ENCODE measurements around the gene ARMC7. TPM values are rescaled to one million over a fixed set of nuclear protein-coding genes. Genes with fewer than 3 reads are reported as not detected.
A peak's percentile ranks its signal among the peaks of the same experiment; 100 is the strongest.
"Not testable (repeated sequence)": the region's sequence is repeated elsewhere in the genome, so short reads cannot be mapped to it uniquely, and the experiment has no call there.

The ARMC7 gene
- total RNA-seq, 1 donor from 2014 or later, result 10.1 TPM

DNA sequence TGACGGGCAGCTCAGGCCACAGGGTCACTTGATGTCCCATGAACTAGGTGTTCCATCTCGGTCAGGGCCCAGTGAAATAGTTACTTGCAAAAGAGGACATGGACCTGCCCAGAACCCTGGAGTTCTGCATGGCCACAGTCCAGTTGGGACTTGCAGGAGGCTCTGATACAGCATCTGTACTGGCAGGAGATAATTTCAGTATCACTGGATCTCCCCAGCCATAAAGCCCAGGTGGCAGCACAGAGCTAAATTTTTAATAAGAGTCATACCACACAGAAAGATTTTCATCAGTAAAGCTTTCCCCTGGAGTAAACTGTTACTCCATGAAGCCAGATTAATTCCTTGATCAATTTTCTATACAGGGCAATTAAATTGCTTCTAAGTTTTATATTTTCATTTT lies 40.0 kb upstream of the ARMC7 start:
- no peaks in the 10 kb centered on the region for H3K9me3 Mint-ChIP-seq
- peaks cover 27% of the 10 kb centered on the region for H3K4me1 Mint-ChIP-seq (ENCODE audit: low read depth)
- intact Hi-C loops (cut with micrococcal nuclease), result no loop called here
- H3K4me3 Mint-ChIP-seq (ENCODE audit: low read depth), result no peak overlapping the region
- peaks cover 7% of the 10 kb centered on the region for H3K36me3 Mint-ChIP-seq (ENCODE audit: low read depth)
- no peak overlapping the region for H3K27ac Mint-ChIP-seq
- no peaks in the 10 kb centered on the region for H3K27me3 Mint-ChIP-seq (ENCODE audit: low read depth)
- no peak for DNase-seq (ENCODE audit: low spot score)

DNA sequence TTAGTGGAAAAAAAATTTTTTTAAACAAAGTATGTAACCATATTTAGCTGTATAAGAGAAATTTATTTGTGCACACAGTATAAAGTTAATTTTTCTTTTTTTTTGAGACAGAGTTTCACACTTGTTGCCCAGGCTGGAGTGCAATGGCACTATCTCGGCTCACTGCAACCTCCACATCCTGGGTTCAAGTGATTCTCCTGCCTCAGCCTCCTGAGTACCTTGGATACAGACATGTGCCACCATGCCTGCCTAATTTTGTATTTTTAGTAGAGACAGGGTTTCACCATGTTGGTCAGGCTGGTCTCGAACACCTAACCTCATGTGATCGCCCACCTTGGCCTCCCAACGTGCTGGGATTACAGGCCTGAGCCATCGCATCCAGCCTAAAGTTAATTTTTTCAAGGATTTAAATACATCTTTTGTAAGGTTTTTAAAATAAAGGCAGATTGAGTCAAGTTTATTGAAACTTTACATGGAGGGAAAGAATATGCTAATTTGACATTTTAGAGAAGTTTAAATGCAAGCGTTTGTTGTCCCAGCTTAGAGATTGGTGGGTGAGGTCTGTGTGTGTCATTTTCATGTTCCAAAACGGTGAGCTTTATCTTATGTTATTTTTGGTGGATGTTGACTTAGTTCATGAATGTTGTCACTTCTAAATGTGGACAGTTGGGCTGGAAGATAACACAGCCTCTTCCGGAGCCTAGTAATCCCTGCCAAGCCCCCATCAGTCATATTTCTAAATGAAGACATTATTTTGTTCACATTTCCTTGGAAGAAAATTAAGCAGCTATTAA lies 38.1 kb upstream of the ARMC7 start:
- H3K27ac Mint-ChIP-seq; H3K27me3 Mint-ChIP-seq (ENCODE audit: low read depth); intact Hi-C loops (cut with micrococcal nuclease); H3K9me3 Mint-ChIP-seq; H3K36me3 Mint-ChIP-seq (ENCODE audit: low read depth); H3K4me3 Mint-ChIP-seq (ENCODE audit: low read depth); DNase-seq (ENCODE audit: low spot score): not testable (repeated sequence)
- H3K4me1 Mint-ChIP-seq (ENCODE audit: low read depth), result peaks cover 11% of the 10 kb centered on the region

DNA sequence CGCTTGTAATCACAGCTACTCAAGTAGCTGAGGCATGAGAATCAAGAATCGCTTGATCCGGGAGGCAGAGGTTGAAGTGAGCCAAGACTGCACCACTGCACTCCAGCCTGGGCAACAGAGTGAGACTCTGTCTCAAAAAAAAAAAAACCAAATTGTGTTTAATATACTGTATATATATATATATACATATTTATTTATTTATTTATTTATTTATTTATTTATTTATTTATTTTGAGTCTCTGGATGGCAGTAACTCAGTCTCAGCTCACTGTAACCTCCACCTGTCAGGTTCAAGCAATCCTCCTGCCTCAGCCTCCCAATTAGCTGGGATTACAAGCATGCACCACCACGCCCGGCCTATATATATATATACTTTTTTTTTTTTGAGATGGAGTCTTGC lies 36.9 kb upstream of the ARMC7 start:
- H3K4me1 Mint-ChIP-seq (ENCODE audit: low read depth), result peaks cover 10% of the 10 kb centered on the region

DNA sequence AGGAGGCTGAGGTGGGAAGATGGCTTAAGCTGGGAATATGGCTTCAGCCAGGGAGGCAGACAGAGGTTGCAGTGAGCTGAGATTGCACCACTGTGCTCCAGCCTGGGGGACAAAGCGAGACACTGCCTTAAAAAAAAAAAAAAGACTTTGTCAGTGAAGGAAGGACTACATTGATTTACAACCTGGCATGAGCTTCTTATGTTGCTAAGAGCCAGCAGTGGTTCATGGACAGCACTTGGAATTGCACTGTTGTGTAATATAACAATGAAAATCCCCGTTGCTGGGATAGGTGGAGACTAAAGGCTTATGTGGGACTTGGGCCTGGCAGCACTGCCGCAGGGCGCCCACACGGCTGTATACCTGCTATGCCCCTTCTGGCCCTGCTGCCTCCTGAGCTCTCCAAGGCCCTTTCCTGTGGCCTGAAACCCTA lies 36.1 kb upstream of the ARMC7 start:
- no peak overlapping the region for H3K4me3 Mint-ChIP-seq (ENCODE audit: low read depth)
- no peaks in the 10 kb centered on the region for H3K36me3 Mint-ChIP-seq (ENCODE audit: low read depth)
- intact Hi-C loops (cut with micrococcal nuclease), result no loop called here
- H3K27ac Mint-ChIP-seq, result no peak overlapping the region
- no peak for DNase-seq (ENCODE audit: low spot score)
- peaks cover 10% of the 10 kb centered on the region for H3K4me1 Mint-ChIP-seq (ENCODE audit: low read depth)
- H3K27me3 Mint-ChIP-seq (ENCODE audit: low read depth), result no peaks in the 10 kb centered on the region
- H3K9me3 Mint-ChIP-seq, result no peaks in the 10 kb centered on the region

More for the DNA sequence above, 36.9 kb upstream of the ARMC7 start:
- intact Hi-C loops (cut with micrococcal nuclease); H3K27me3 Mint-ChIP-seq (ENCODE audit: low read depth); H3K36me3 Mint-ChIP-seq (ENCODE audit: low read depth); H3K4me3 Mint-ChIP-seq (ENCODE audit: low read depth); H3K27ac Mint-ChIP-seq; H3K9me3 Mint-ChIP-seq; DNase-seq (ENCODE audit: low spot score): not testable (repeated sequence)

DNA sequence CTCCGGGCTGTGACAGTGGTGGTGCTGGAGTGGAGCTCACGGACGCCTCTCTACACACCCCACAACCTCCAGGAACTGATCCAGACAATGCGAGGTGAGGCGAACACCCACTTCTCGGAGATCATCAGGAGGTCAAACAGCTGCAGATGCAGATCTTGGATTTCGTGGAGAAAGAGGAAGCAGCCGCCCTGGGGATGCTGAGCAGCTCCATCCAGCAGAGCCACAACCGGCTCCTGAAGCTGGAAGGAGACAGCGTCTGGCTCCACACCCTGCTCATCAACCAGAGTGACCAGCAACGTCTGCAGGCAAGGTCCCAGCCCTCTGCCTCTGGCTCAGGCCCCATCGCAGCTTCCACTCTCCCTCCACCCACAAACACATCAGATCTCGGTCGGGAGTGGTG lies 35.2 kb upstream of the ARMC7 start:
- no peak overlapping the region for H3K4me3 Mint-ChIP-seq (ENCODE audit: low read depth)
- intact Hi-C loops (cut with micrococcal nuclease), result no loop called here

DNA sequence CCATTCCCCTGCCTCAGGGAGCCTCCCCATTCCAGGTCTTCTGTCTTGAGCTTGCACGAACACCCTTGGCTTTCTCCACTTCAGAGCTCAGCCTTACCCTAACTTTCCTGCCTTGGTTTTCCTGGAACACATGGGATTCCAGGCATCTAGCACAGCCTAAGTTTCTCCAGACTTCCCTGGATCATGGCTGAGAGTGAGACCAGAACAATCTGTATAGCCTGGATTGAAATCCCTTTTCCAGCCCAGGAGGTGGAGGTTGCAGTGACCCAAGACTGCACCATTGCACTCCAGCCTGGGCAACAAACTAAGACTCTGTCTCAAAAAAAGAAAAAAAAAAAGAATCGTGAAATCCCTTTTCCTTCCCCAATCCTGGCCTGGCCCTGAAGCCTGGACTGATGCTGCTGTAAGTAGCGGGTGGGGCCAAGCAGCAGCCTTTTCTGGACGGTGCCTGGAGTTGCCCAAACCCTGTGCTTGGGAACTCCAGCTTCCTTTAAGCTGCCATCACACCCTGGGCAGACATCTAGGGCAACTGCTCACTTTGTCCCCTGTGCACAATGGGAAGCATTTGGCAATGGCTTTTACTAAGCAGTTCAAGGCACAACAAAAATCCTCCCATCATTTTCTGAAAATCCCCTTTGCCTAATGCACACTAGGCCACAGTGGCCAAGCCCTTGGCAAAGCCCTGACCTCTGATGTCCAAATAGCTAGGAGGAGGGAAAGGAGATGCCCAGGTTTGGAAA lies 34.0 kb upstream of the ARMC7 start:
- intact Hi-C loops (cut with micrococcal nuclease), result no loop called here
- no peak overlapping the region for H3K27ac Mint-ChIP-seq
- no peaks in the 10 kb centered on the region for H3K27me3 Mint-ChIP-seq (ENCODE audit: low read depth)
- H3K9me3 Mint-ChIP-seq, result no peaks in the 10 kb centered on the region
- no peak overlapping the region for H3K4me3 Mint-ChIP-seq (ENCODE audit: low read depth)
- no peaks in the 10 kb centered on the region for H3K36me3 Mint-ChIP-seq (ENCODE audit: low read depth)
- H3K4me1 Mint-ChIP-seq (ENCODE audit: low read depth), result peaks cover 7% of the 10 kb centered on the region
- no peak for DNase-seq (ENCODE audit: low spot score)

More for the DNA sequence above, 35.2 kb upstream of the ARMC7 start:
- Mint-ChIP-seq H3K27me3 (ENCODE audit: low read depth) (no peaks in the 10 kb centered on the region), H3K27ac (no peak overlapping the region), H3K9me3 (no peaks in the 10 kb centered on the region), H3K4me1 (ENCODE audit: low read depth) (peaks cover 7% of the 10 kb centered on the region), H3K36me3 (ENCODE audit: low read depth) (no peaks in the 10 kb centered on the region)
- no peak for DNase-seq (ENCODE audit: low spot score)

DNA sequence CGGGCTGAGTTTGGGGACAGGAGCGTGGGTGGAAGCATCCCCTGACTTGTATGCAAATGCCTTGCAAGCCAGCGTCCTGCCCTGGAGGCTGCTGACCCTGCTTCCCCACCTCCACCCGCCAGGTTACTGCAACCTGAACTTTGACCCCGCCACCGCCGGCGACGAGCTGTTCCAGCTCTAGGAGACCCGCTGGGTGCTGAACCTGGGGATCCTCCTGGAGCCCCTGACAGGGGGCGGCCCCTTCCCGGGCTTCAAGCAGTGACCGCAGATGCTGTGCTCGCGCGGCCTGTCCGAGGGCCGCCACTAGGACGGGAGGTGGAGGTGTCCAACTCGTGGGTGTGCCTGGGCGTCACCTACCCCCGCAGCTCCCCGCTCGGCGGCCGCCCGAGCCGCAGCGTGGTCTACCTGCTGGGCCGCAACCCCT lies 32.7 kb upstream of the ARMC7 start:
- H3K27ac Mint-ChIP-seq, result no peak overlapping the region
- peak overlapping the region; percentile 63 for H3K4me3 Mint-ChIP-seq (ENCODE audit: low read depth)
- no peaks in the 10 kb centered on the region for H3K9me3 Mint-ChIP-seq
- H3K27me3 Mint-ChIP-seq (ENCODE audit: low read depth), result no peaks in the 10 kb centered on the region
- no peak for DNase-seq (ENCODE audit: low spot score)
- intact Hi-C loops (cut with micrococcal nuclease), result no loop called here
- peaks cover 5% of the 10 kb centered on the region for H3K4me1 Mint-ChIP-seq (ENCODE audit: low read depth)
- H3K36me3 Mint-ChIP-seq (ENCODE audit: low read depth), result no peaks in the 10 kb centered on the region

DNA sequence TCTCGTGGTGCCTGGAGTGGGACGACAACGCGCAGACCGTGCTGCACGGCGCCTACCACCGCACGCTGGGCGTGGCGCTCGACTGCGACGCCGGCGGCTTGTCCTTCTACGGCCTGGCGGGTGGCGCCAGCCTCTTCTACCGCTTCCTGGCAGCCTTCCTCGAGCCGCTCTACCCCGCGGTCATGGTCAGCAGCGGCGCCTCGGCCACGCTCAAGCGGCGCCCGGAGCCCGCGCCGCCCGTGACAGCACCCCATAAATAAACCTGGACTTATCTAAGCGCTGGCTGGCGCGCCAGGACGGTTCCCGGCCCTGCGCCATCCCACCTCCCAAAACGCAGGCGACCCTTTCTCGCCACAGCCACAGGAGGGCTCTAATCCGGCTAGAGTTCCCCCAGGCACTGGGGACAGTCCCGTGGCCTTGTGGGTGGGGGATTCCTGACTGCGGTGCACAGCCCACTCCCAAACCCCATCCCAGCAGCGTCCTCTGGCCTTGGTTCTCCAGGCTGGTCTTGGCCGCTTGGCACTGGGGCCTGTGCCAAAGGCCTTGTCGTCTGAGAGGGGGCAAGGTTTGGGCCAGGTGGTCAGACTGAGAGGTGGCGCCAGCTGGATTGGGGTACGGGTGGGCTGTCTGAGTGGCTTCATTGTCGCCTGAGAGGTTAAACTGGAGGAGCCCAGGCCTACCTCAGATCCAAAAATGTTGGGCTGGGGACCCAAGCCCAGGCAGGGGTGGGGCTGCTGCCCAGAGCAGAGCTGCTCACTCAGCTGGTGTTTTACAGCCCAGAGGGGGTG lies 32.1 kb upstream of the ARMC7 start:
- Mint-ChIP-seq H3K36me3 (ENCODE audit: low read depth) (no peaks in the 10 kb centered on the region), H3K27ac (no peak overlapping the region), H3K4me3 (ENCODE audit: low read depth) (peak overlapping the region; percentile 63), H3K4me1 (ENCODE audit: low read depth) (peaks cover 5% of the 10 kb centered on the region), H3K27me3 (ENCODE audit: low read depth) (peaks cover 2% of the 10 kb centered on the region), H3K9me3 (no peaks in the 10 kb centered on the region)
- DNase-seq (ENCODE audit: low spot score), result peak; percentile 36
- intact Hi-C loops (cut with micrococcal nuclease), result no loop called here

DNA sequence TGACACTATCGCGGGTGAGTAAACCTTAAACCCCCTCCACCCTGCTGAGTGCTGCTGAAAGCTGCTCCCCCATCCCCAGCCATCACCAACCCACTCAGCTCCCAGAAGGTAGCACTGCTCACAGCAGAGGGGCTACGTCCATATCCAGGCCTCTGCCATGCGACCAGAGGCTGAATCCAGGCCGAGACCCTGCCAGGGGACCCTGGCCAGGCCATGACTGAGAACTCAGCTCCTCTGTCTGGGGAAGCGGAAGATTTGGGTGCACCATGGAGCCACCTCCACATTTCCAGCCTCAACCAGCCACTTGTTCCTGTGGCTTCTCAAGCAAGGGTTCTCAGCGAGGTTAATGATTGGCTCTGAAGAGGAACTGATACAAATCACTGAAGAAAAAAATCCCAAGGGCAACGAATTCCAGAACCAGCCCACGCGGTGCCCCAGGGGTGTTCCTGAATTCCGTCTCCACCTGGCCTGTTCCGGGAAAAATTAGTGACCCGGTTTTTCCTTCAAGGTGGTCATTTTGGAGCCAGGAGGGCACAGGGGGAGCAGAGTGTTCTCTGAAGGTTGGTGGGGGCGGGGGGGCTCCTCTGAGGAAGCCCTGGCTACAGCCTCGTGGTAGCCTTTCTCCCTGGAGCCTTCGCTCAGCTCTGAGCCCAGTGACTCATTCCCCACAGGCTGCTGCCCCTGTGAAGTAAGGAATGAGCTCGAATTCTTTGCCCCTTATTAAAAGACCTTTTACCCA lies 31.3 kb upstream of the ARMC7 start:
- Mint-ChIP-seq H3K4me1 (ENCODE audit: low read depth) (peaks cover 5% of the 10 kb centered on the region), H3K27ac (no peak overlapping the region), H3K4me3 (ENCODE audit: low read depth) (no peak overlapping the region), H3K9me3 (no peaks in the 10 kb centered on the region), H3K36me3 (ENCODE audit: low read depth) (no peaks in the 10 kb centered on the region), H3K27me3 (ENCODE audit: low read depth) (peaks cover 2% of the 10 kb centered on the region)
- intact Hi-C loops (cut with micrococcal nuclease), result no loop called here
- DNase-seq (ENCODE audit: low spot score), result no peak

DNA sequence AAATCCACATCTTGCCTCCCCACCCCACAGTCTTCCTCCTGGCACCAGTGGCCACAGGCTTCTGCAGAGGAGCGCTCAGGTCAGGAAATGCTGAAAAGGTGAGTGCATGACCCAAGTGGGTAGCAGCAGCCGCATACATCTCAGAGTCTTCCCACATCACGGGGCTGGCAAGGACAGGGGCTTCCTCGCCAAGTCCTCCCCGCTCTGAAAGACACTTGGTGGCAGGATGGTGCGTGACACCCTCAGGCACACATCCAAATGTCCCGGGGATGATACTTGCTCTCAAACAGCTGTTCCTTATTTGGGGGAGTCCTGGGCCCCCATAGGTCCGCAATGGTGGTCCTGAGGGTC lies 30.8 kb upstream of the ARMC7 start:
- Mint-ChIP-seq H3K27me3 (ENCODE audit: low read depth) (peaks cover 2% of the 10 kb centered on the region), H3K36me3 (ENCODE audit: low read depth) (no peaks in the 10 kb centered on the region), H3K4me1 (ENCODE audit: low read depth) (peaks cover 5% of the 10 kb centered on the region), H3K27ac (no peak overlapping the region), H3K4me3 (ENCODE audit: low read depth) (no peak overlapping the region), H3K9me3 (no peaks in the 10 kb centered on the region)
- intact Hi-C loops (cut with micrococcal nuclease), result no loop called here
- DNase-seq (ENCODE audit: low spot score), result no peak

DNA sequence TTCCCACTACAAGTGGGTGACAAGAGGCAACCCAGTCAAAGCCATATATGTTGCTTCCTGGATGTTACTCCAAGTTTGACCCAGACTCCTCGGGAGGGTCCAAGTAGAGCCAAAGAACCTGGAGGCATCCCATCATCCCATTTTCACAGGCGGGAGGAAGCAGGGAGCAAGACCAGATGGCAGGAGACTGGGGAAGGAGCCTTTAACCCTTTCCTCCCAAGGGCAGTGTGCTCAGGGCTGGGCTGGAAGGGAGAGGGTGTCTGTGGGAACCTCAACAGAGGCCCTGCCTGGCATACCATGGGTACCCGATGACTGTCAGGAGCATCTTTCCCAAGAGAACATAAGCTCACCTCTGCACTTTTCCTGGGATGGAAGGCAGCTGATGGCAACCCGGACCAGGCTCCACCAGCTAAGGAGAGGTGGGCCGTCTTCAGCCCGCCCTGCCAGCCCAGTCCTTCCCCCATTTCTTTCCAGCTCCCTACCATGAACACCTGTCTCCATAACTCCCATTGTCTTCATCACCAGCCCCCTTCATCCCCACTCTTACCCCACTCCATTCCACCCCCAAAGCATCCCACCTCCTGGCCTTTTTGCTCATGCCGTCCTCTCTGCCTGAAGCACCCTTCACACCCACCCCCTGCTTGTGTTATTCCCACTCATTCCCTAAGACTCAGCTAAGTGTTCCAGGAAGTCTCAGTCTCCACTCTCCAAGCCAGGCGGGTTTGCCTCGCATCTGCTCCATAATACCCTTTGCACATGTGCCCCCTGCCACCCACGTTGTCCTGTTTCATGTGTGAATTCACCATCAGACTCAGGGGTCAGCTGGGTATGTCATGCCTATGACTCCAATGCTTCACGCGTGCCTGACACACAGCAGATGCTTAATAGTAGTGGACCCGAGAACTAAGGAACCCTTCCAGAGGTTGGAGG lies 27.9 kb upstream of the ARMC7 start:
- peaks cover 2% of the 10 kb centered on the region for H3K27me3 Mint-ChIP-seq (ENCODE audit: low read depth)
- H3K9me3 Mint-ChIP-seq, result no peaks in the 10 kb centered on the region
- H3K36me3 Mint-ChIP-seq (ENCODE audit: low read depth), result no peaks in the 10 kb centered on the region
- no peak for DNase-seq (ENCODE audit: low spot score)
- intact Hi-C loops (cut with micrococcal nuclease), result no loop called here
- no peak overlapping the region for H3K4me3 Mint-ChIP-seq (ENCODE audit: low read depth)
- H3K27ac Mint-ChIP-seq, result no peak overlapping the region
- peaks cover 16% of the 10 kb centered on the region for H3K4me1 Mint-ChIP-seq (ENCODE audit: low read depth)

Measured in activated T-helper 2 cell treated with anti-CD3 and anti-CD28 coated beads, Interferon-gamma antibody, Interleukin-2, Interleukin-4, amounts not matched to agents 10 μg/mL and 5 μg/mL and 100 μg/mL, durations not matched to agents 14 hours and 24 hours and 36 hours (primary cell).